K562 (cell line): Measurements from ENCODE around the gene OPA1. TPM values are rescaled to one million over a fixed set of nuclear protein-coding genes. Genes with fewer than 3 reads are reported as not detected.

ENCODE experiments used
- ATAC-seq: fragments of 200-7000 bp; cut with Tn5 transposase; 3 replicates; pipeline ENCODE4 v1.9.1; 2020; ENCODE audit warnings: moderate library complexity
- BruUV-seq: library from RNA; stranded (reverse); fragments of 400-500 nt; replicated peaks from 2 replicates; lab custom pipeline; 2021; lab: Mats Ljungman, UMichigan
- CTCF ChIA-PET: fragments of 300-600 bp; formaldehyde crosslinking; extraction: SDS; loops from one replicate; lab custom pipeline; 2021; ENCODE audit warnings: low intra/inter-chr PET ratio; lab: Yijun Ruan, JAX
- POLR2A ChIA-PET: fragments of 300-600, 350-650 bp; sonication (Branson Sonifier 250); formaldehyde crosslinking; extraction: SDS; loops from one replicate; lab custom pipeline; 2021; ENCODE audit warnings: antibody characterized with exemption, inconsistent platforms; lab: Yijun Ruan, JAX
- DNase-seq, 4 experiments: peaks; one replicate each; pipeline versions ENCODE4 v3.0.0 to v3.0.0-alpha.2; 2011 to 2018; ENCODE audit warnings: low spot score in 3 of 4, mixed read lengths in 3 of 4; ENCODE audit errors: extremely low read depth in 1 of 4
- FAIRE-seq: peaks from 2 replicates; lab custom pipeline; 2011; peaks lifted over from hg19 to GRCh38; lab: Jason Lieb, UNC
- H2AFZ ChIP-seq: 2 replicates; pipeline ENCODE4 v1.6.0; 2011; ENCODE audit warnings: low read depth, low read length, control low read depth, inconsistent platforms
- H3K27ac ChIP-seq: fragments of 200-600 bp; 3 replicates; pipeline ENCODE4 v1.8.0; 2011; ENCODE audit warnings: low read depth, mild to moderate bottlenecking, control low read depth, inconsistent platforms, low read length, moderate library complexity, mixed read lengths; ENCODE audit errors: extremely low read depth
- H3K27me3 ChIP-seq, 2 experiments: fragments of 300-600 bp in 1 of 2; 2 replicates in 1 of 2; 3 replicates in 1 of 2; pipeline versions ENCODE4 v1.6.0 to v1.8.0; 2011; ENCODE audit warnings: inconsistent platforms in 2 of 2, low read length in 2 of 2, mild to moderate bottlenecking in 1 of 2, mixed read lengths in 1 of 2, moderate library complexity in 1 of 2; ENCODE audit not compliant: control insufficient read depth in 2 of 2, insufficient read depth in 2 of 2
- H3K36me3 ChIP-seq: fragments of 300-600 bp; 3 replicates; pipeline ENCODE4 v1.8.0; 2011; ENCODE audit warnings: mild to moderate bottlenecking, low read length, inconsistent platforms; ENCODE audit not compliant: control insufficient read depth, insufficient read depth
- H3K4me1 ChIP-seq, 2 experiments: fragments of 200-600 bp in 1 of 2; replicated peaks in 1 of 2; 2 replicates in 1 of 2; 3 replicates in 1 of 2; pipeline versions ENCODE4 v1.5.1 to v1.8.0; 2011; ENCODE audit warnings: inconsistent platforms in 2 of 2, low read length in 2 of 2, mild to moderate bottlenecking in 1 of 2, mixed read lengths in 1 of 2, moderate library complexity in 1 of 2; ENCODE audit not compliant: control insufficient read depth in 2 of 2, insufficient read depth in 2 of 2
- H3K4me2 ChIP-seq: 2 replicates; pipeline ENCODE4 v1.6.1; 2011; ENCODE audit warnings: low read length, control low read depth, inconsistent platforms, mixed read lengths; ENCODE audit not compliant: insufficient read depth
- H3K4me3 ChIP-seq: fragments of 200-600 bp; sonication (generic), shearing (Covaris generic); 2 replicates; pipeline ENCODE4 v1.5.1; 2016; ENCODE audit warnings: control low read depth, inconsistent platforms
- H3K79me2 ChIP-seq: fragments of 200-600 bp; 3 replicates; pipeline ENCODE4 v1.8.0; 2011; ENCODE audit warnings: low read length, inconsistent platforms; ENCODE audit not compliant: control insufficient read depth, insufficient read depth
- H3K9ac ChIP-seq, 2 experiments: 2 replicates each; pipeline versions ENCODE4 v1.6.0 to v1.6.1; 2011; ENCODE audit warnings: low read depth in 2 of 2, low read length in 2 of 2, control low read depth in 1 of 2, inconsistent platforms in 1 of 2, mild to moderate bottlenecking in 1 of 2, mixed read lengths in 1 of 2; ENCODE audit not compliant: insufficient read depth in 1 of 2
- H3K9me1 ChIP-seq: one replicate; pipeline ENCODE4 v1.6.0; 2011; ENCODE audit warnings: inconsistent platforms, mild to moderate bottlenecking, low read length, moderate library complexity; ENCODE audit not compliant: control insufficient read depth, insufficient read depth
- H3K9me3 ChIP-seq: replicated peaks from 2 replicates; pipeline ENCODE4 v1.5.1; 2011; ENCODE audit warnings: low read depth, low read length, inconsistent platforms; ENCODE audit not compliant: control insufficient read depth, insufficient read depth
- H4K20me1 ChIP-seq: replicated peaks from 2 replicates; pipeline ENCODE4 v1.6.1; 2011; ENCODE audit warnings: low read length, inconsistent platforms, mixed read lengths; ENCODE audit not compliant: control insufficient read depth, insufficient read depth
- BACH1 ChIP-seq: fragments of 200-800 bp; sonication (Bioruptor generic); IDR thresholded peaks from 2 replicates; pipeline ENCODE4 v1.6.1; 2016; ENCODE audit warnings: missing genetic modification characterization, missing compliant biosample characterization
- BDP1 ChIP-seq: IDR thresholded peaks from 3 replicates; pipeline ENCODE4 v1.6.1; 2011; ENCODE audit not compliant: insufficient read length, insufficient read depth
- HDAC1 ChIP-seq, 2 experiments: fragments of 450-650 bp; IDR thresholded peaks; 2 replicates each; pipeline ENCODE4 v1.6.1; 2016 to 2017; ENCODE audit warnings: inconsistent platforms in 1 of 2, mild to moderate bottlenecking in 1 of 2, moderate library complexity in 1 of 2
- HEY1 ChIP-seq: fragments of 250-450 bp; sonication (Bioruptor Pico); IDR thresholded peaks from 2 replicates; pipeline ENCODE4 v1.5.0; 2020; ENCODE audit warnings: mild to moderate bottlenecking, moderate library complexity, borderline replicate concordance
- HNRNPLL ChIP-seq: fragments of 200-400 bp; formaldehyde crosslinking; IDR thresholded peaks from 2 replicates; pipeline ENCODE4 v1.6.1; 2017; ENCODE audit warnings: low read length, low read depth, mild to moderate bottlenecking; ENCODE audit not compliant: poor library complexity, severe bottlenecking
- RAD21 ChIP-seq, 2 experiments: fragments of 250-450 bp in 1 of 2; fragments of 450-650 bp in 1 of 2; sonication (Bioruptor Pico) in 1 of 2; formaldehyde crosslinking in 1 of 2; IDR thresholded peaks in 1 of 2; conservative IDR thresholded peaks in 1 of 2; 2 replicates each; pipeline versions ENCODE4 v1.4.0 to v1.8.0; 2020 to 2022; ENCODE audit warnings: mild to moderate bottlenecking in 2 of 2, moderate library complexity in 1 of 2
- SP2 ChIP-seq: IDR thresholded peaks from 2 replicates; pipeline ENCODE4 v1.6.1; 2011; ENCODE audit warnings: mild to moderate bottlenecking, low read depth, low read length, moderate library complexity; ENCODE audit not compliant: poor library complexity, severe bottlenecking; ENCODE audit errors: extremely low read depth
- TAF9B ChIP-seq: fragments of 450-650 bp; IDR thresholded peaks from 2 replicates; pipeline ENCODE4 v1.6.1; 2018; ENCODE audit warnings: mild to moderate bottlenecking; ENCODE audit not compliant: partially characterized antibody
- ZFP1 ChIP-seq: fragments of 450-650 bp; formaldehyde crosslinking; IDR thresholded peaks from 2 replicates; pipeline ENCODE4 v1.4.0; 2020; ENCODE audit warnings: mild to moderate bottlenecking, mixed read lengths
- ZNF445 ChIP-seq: fragments of 250-450 bp; sonication (Bioruptor Pico); IDR thresholded peaks from 2 replicates; pipeline ENCODE4 v1.4.0; 2020; ENCODE audit warnings: low read depth, mild to moderate bottlenecking, moderate library complexity
- WGBS: fragments of 100-300 bp; shearing (Covaris generic); methylation state at CpG from one replicate; pipeline ENCODE4 v1.1.6; 2016; ENCODE audit warnings: low coverage, mixed read lengths; ENCODE audit not compliant: insufficient coverage; ENCODE audit errors: missing lambda C conversion rate; 5-methylcytosine and 5-hydroxymethylcytosine counted together
- in situ Hi-C: fragments of 300-500 bp; cut with MboI; formaldehyde crosslinking; loops from 4 replicates; pipeline ENCODE4 v1.15.0; 2018; ENCODE audit warnings: inconsistent platforms, mixed read lengths
- intact Hi-C: fragments of 100-400 bp; cut with micrococcal nuclease; formaldehyde crosslinking; loops from 2 replicates; pipeline ENCODE4 v1.14.2; 2022
- polyA plus RNA-seq, 8 experiments: library from polyadenylated mRNA; depleted of rRNA in 4 of 8; stranded (reverse) in 5 of 8; unstranded in 3 of 8; fragments of >200 nt; fragmentation: Nextera tagmentation in 2 of 8; fragmentation: Illumina TruSeq in 1 of 8; extraction: Ambion mirVana in 2 of 8; extraction: Trizol in 1 of 8; gene quantifications; 2 replicates each; pipeline versions ENCODE4 v1.2.1 to v1.2.3, GENCODE V29; 2011 to 2014; ENCODE audit warnings: inconsistent platforms in 1 of 8, missing spikeins in 1 of 8
- total RNA-seq, 7 experiments: library from RNA; depleted of rRNA in 6 of 7; stranded (reverse); fragments of >200 nt in 6 of 7; fragmentation: Illumina TruSeq in 2 of 7; extraction: Trizol in 2 of 7; gene quantifications; 2 replicates each; pipeline versions ENCODE4 v1.2.1 to v1.2.3, GENCODE V29; 2011 to 2021; ENCODE audit warnings: low replicate concordance in 1 of 7
- TF ChIP-seq, protein P1 (sequence below), 2 experiments: IDR thresholded peaks; 2 replicates each; pipeline ENCODE4 v1.6.1; 2011; ENCODE audit warnings: borderline replicate concordance in 1 of 2, control low read depth in 1 of 2, low read depth in 1 of 2, low read length in 1 of 2, mild to moderate bottlenecking in 1 of 2, mixed read lengths in 1 of 2, moderate library complexity in 1 of 2; ENCODE audit not compliant: insufficient read depth in 1 of 2, insufficient read length in 1 of 2, poor library complexity in 1 of 2, severe bottlenecking in 1 of 2; ENCODE audit errors: extremely low read depth in 1 of 2
- TF ChIP-seq, protein P2 (sequence below): fragments of 450-650 bp; IDR thresholded peaks from 2 replicates; pipeline ENCODE4 v1.6.1; 2016; ENCODE audit warnings: low read depth

OPA1 gene
- total and polyA plus RNA-seq, 9 of the 15 experiments (the other 6 are each of a cell fraction or from before 2014, with no cell fraction given) = 19.7 to 127 (median 94.7) TPM

GRCh38 chr3:193544289-193544688 is 48.7 kb upstream of the OPA1 start:
- H3K27ac ChIP-seq = no peak overlapping the region
- H3K4me3 ChIP-seq = no peak overlapping the region
- no peak overlapping the region for H3K9ac ChIP-seq
- no peaks in the 10 kb centered on the region for H3K36me3 ChIP-seq
- no peak overlapping the region for H3K4me2 ChIP-seq
- WGBS = 0% methylated on average over 1 of the region's 1 CpG
- in situ Hi-C loops (no loop called here), intact Hi-C loops (no loop called here)
- no peak overlapping the region for H2AFZ ChIP-seq
- no peaks in the 10 kb centered on the region for H3K9me1 ChIP-seq
- FAIRE-seq (no peak), ATAC-seq (no peak), DNase-seq (no peak)
- no peak for TF ChIP-seq HDAC1 (IDR thresholded peaks at IDR 0.05)
- no peak for TF ChIP-seq SP2
- TF ChIP-seq HEY1 (CRISPR knock-in tag) = no peak
- TF ChIP-seq, protein P1, sequence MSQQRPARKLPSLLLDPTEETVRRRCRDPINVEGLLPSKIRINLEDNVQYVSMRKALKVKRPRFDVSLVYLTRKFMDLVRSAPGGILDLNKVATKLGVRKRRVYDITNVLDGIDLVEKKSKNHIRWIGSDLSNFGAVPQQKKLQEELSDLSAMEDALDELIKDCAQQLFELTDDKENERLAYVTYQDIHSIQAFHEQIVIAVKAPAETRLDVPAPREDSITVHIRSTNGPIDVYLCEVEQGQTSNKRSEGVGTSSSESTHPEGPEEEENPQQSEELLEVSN (IDR thresholded peaks at IDR 0.05; ENCODE audit: borderline replicate concordance in 1 of 2, extremely low read depth in 1 of 2, insufficient read depth in 1 of 2, insufficient read length in 1 of 2, low read depth in 1 of 2, low read length in 1 of 2, poor library complexity in 1 of 2, severe bottlenecking in 1 of 2) = no peak
- TF ChIP-seq HNRNPLL = no peak
- TF ChIP-seq RAD21 (CRISPR knock-in tag; conservative IDR thresholded peaks at IDR 0.05 in 1 of 2, IDR thresholded peaks at IDR 0.05 in 1 of 2) = no peak
- no peak for TF ChIP-seq BDP1
- no peak for TF ChIP-seq BACH1 (tag)
- no peak for TF ChIP-seq ZFP1 (CRISPR knock-in tag)
- no peak for TF ChIP-seq TAF9B
- TF ChIP-seq ZNF445 (CRISPR knock-in tag) = no peak
- TF ChIP-seq, protein P2, sequence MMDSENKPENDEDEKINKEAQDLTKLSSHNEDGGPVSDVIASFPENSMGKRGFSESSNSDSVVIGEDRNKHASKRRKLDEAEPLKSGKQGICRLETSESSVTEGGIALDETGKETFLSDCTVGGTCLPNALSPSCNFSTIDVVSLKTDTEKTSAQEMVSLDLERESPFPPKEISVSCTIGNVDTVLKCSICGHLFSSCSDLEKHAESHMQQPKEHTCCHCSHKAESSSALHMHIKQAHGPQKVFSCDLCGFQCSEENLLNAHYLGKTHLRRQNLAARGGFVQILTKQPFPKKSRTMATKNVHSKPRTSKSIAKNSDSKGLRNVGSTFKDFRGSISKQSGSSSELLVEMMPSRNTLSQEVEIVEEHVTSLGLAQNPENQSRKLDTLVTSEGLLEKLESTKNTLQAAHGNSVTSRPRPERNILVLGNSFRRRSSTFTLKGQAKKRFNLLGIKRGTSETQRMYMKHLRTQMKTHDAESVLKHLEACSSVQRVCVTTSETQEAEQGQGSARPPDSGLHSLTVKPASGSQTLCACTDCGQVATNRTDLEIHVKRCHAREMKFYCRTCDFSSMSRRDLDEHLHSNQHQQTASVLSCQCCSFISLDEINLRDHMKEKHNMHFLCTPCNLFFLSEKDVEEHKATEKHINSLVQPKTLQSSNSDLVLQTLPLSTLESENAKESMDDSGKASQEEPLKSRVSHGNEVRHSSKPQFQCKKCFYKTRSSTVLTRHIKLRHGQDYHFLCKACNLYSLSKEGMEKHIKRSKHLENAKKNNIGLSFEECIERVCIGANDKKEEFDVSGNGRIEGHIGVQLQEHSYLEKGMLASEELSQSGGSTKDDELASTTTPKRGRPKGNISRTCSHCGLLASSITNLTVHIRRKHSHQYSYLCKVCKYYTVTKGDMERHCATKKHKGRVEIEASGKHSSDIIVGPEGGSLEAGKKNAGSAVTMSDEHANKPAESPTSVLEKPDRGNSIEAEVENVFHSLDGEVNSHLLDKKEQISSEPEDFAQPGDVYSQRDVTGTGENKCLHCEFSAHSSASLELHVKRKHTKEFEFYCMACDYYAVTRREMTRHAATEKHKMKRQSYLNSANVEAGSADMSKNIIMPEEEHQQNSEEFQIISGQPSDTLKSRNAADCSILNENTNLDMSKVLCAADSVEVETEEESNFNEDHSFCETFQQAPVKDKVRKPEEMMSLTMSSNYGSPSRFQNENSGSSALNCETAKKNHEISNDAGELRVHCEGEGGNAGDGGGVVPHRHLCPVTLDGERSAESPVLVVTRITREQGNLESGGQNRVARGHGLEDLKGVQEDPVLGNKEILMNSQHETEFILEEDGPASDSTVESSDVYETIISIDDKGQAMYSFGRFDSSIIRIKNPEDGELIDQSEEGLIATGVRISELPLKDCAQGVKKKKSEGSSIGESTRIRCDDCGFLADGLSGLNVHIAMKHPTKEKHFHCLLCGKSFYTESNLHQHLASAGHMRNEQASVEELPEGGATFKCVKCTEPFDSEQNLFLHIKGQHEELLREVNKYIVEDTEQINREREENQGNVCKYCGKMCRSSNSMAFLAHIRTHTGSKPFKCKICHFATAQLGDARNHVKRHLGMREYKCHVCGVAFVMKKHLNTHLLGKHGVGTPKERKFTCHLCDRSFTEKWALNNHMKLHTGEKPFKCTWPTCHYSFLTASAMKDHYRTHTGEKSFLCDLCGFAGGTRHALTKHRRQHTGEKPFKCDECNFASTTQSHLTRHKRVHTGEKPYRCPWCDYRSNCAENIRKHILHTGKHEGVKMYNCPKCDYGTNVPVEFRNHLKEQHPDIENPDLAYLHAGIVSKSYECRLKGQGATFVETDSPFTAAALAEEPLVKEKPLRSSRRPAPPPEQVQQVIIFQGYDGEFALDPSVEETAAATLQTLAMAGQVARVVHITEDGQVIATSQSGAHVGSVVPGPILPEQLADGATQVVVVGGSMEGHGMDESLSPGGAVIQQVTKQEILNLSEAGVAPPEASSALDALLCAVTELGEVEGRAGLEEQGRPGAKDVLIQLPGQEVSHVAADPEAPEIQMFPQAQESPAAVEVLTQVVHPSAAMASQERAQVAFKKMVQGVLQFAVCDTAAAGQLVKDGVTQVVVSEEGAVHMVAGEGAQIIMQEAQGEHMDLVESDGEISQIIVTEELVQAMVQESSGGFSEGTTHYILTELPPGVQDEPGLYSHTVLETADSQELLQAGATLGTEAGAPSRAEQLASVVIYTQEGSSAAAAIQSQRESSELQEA = no peak
- no peaks in the 10 kb centered on the region for H3K79me2 ChIP-seq
- H4K20me1 ChIP-seq = no peaks in the 10 kb centered on the region
- ChIA-PET CTCF (no interaction called here), POLR2A (interaction anchor here (0.9 to 1.0 kb wide), 2 partner anchors 12 to 74 kb away, joined by 3 read pairs; no protein-coding TSS in a partner anchor)
- H3K4me1 ChIP-seq = no peaks in the 10 kb centered on the region
- no peaks in the 10 kb centered on the region for H3K27me3 ChIP-seq
- BruUV-seq = no TSS peak
- H3K9me3 ChIP-seq = no peaks in the 10 kb centered on the region
